GM06990 (cell line): ENCODE data around the gene MUC16.
A peak's percentile ranks its signal among the peaks of the same experiment; 100 is the strongest.
"Not testable (repeated sequence)": the region's sequence is repeated elsewhere in the genome, so short reads cannot be mapped to it uniquely, and the experiment has no call there.

ENCODE experiments used
- DNase-seq: peaks from one replicate; pipeline ENCODE4 v3.0.0-alpha.2; 2011; ENCODE audit not compliant: insufficient read length; ENCODE audit errors: extremely low read depth
- H3K27me3 ChIP-seq: replicated peaks from 2 replicates; pipeline ENCODE4 v1.6.0; 2011; ENCODE audit warnings: low read length; ENCODE audit not compliant: control insufficient read depth, insufficient read depth
- H3K36me3 ChIP-seq: 2 replicates; pipeline ENCODE4 v1.5.1; 2011; ENCODE audit warnings: low read length; ENCODE audit not compliant: control insufficient read depth, insufficient read depth
- H3K4me3 ChIP-seq: replicated peaks from 2 replicates; pipeline ENCODE4 v1.5.1; 2011; ENCODE audit warnings: low read depth, mild to moderate bottlenecking, control low read depth, low read length
- TF ChIP-seq, protein P1 (sequence below): IDR thresholded peaks from 2 replicates; pipeline ENCODE4 v1.5.1; 2011; ENCODE audit warnings: low read length, control low read depth, mild to moderate bottlenecking, inconsistent platforms; ENCODE audit not compliant: insufficient read depth, poor library complexity, severe bottlenecking

The MUC16 gene

DNA sequence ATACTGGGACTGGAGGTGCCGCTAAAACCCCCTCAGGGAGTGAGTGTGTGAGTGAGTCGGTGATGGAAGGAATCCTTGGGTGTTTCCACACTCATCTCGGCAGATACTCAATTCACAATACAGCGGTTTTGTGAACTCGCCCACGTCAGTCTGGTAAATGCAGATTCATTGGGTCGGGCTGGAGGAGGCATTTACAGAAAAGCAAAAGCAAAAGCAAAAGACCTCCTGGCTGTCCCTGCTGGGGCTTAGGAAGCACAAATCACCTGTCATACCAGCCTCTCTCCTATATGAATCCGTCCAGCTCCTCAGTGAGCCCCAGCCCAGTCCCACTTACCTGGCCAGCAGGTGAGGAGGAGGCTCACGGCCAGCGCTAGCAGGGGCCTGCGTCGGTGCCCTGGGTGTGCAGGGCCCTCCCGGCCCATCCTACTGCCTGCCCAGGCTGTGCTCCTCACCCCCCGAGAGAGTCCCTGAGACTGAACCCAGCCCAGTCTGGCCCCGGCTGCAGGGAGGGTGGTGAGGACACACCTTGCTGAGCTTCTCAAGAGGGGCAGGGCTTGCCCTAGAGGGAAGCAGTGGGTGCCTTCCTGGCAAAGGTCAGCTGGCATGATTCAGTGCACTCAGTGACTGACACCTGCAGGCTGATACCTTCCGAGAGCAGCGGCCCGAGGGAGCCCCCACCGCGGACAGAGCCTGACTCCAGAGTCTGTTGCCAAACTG, at the start of gene MUC16:
MUC16 (minus strand) TSS at position 475 of the 717 bp plus-strand sequence.
- no peaks in the 10 kb centered on the region for H3K27me3 ChIP-seq
- TF ChIP-seq, protein P1, sequence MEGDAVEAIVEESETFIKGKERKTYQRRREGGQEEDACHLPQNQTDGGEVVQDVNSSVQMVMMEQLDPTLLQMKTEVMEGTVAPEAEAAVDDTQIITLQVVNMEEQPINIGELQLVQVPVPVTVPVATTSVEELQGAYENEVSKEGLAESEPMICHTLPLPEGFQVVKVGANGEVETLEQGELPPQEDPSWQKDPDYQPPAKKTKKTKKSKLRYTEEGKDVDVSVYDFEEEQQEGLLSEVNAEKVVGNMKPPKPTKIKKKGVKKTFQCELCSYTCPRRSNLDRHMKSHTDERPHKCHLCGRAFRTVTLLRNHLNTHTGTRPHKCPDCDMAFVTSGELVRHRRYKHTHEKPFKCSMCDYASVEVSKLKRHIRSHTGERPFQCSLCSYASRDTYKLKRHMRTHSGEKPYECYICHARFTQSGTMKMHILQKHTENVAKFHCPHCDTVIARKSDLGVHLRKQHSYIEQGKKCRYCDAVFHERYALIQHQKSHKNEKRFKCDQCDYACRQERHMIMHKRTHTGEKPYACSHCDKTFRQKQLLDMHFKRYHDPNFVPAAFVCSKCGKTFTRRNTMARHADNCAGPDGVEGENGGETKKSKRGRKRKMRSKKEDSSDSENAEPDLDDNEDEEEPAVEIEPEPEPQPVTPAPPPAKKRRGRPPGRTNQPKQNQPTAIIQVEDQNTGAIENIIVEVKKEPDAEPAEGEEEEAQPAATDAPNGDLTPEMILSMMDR, result no peak
- DNase-seq, result peak; percentile 8
- no peaks in the 10 kb centered on the region for H3K36me3 ChIP-seq
- peak within 1 kb of the TSS; percentile 58 for H3K4me3 ChIP-seq

DNA sequence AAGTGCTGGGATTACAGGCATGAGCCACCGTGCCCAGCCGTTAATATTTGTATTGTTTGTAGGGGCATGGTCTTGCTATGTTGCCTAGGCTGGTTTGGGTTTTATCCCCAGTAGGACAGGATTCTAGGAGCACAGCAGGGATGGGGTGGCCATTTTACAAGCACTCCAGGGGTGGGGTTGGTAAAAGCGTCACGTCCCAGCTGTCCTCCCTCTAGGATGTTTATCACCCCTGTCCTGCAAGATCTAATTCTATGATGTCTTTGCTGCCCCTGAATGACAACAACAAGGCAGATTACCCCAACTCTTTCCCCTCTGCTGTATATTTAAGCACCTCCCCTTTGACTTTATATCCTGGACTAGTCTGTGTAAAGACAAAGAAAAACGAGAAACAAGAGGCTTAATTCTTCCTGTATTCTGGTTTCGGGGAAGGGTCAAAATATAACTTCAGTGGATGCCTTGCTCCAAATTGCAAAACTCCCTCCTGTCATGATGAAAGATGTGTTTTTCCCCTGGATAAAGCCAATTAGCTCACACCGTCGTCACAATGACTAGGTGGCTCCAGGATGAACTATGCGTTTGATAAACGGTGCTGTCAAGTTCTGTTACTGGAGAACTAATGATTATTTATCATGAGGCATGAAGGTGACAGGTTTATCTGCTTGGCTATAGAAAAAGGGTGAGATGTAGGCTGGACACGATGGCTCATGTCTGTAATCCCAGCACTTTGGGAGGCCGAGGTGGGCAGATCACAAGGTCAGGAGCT, 48.9 kb upstream of the MUC16 start:
- Histone ChIP-seq H3K27me3 (no peaks in the 10 kb centered on the region), H3K36me3 (no peaks in the 10 kb centered on the region), H3K4me3 (no peak overlapping the region)
- TF ChIP-seq, protein P1, result no peak
- DNase-seq, result no peak

DNA sequence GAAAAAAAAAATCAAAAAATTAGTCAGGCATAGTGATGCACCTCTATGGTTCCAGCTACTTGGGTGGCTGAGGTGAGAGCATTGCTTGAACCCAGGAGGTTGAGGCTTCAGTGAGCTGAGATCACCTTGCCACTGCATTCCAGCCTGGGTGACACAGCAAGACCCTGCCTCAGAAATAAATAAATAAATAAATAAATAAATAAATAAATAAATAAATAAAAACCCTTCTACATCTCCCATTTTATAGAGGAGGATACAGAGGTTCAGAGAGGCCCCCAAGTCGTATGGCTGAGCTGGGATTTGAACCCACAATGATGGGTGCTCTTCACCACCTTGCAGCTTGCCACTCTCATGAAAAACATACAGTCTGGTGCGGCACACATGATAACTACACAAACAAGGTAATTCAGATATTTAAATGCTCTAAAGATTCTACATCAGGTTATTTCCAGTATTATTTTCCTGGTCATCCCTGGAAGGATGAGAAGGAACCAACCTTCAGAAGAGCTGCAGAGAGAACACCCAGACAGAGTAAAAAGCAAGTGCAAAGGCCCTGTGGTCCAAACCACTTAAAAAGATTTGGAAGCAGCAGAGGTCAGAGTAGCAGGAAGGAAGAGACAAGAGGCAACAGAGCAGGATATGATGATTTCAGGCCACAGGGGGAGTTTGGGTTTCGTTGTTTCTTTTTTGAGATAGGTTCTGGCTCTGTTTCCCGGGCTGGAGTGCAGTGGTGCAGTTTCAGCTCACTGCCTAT, 47.5 kb upstream of the MUC16 start:
- Histone ChIP-seq H3K27me3 (no peaks in the 10 kb centered on the region), H3K36me3 (no peaks in the 10 kb centered on the region), H3K4me3 (no peak overlapping the region)
- TF ChIP-seq, protein P1, result no peak
- no peak for DNase-seq

DNA sequence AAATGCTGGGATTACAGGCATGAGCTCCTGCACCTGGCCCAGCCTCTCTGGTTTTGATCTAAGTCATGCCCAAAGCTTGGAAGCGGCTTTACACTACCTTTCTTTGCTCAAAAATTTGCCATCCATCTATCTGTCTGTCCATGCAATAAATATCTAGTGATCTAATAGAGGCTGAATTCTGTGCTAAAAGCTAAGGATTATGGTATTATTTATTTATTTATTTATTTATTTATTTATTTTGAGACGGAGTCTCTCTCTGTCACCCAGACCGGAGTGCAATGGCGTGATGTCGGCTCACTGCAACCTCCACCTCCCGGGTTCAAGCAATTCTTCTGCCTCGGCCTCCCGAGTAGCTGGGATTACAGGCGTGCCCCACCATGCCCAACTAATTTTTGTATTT, 45.9 kb upstream of the MUC16 start:
- DNase-seq, H3K36me3 ChIP-seq, H3K4me3 ChIP-seq, H3K27me3 ChIP-seq: not testable (repeated sequence)

DNA sequence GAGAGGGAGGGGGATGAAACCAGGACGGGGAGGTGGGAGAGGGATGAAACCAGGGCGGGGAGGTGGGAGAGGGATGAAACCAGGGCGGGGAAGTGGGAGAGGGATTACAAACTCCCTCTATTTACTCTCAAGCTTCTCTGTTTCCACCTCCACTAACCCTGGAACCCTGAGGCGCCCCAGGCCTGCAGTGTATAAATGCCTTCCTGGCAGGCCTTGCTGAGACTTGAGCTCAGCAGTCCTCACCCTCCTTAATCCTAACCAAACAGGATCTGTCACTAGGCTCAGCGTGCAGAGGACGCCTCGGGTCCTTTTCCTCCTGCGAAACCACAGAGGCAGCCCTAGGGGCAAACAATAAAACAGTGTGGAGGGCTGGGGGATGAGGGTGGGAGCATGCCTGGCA, 44.6 kb upstream of the MUC16 start:
- TF ChIP-seq, protein P1, result no peak
- Histone ChIP-seq H3K27me3 (no peaks in the 10 kb centered on the region), H3K4me3 (no peak overlapping the region), H3K36me3 (no peaks in the 10 kb centered on the region)
- no peak for DNase-seq

DNA sequence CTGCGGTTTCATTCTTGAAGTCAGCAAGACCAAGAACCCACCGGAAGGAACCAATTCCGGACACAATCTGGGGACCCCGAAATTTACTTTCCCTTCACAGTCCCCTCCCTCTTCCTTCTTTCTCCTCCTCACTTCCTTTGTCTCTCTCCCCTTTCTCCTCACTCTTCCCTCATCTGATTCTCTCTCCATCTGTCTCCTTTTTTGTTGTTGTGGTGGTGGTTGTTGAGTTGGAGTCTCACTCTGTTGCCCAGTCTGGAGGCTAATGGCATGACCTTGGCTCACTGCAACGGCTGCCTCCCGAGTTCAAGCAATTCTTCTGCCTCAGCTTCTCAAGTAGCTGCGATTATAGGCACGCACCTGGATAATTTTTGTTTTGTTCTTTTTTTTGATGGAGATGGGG, 44.0 kb upstream of the MUC16 start:
- Histone ChIP-seq H3K4me3 (no peak overlapping the region), H3K27me3 (no peaks in the 10 kb centered on the region), H3K36me3 (no peaks in the 10 kb centered on the region)
- TF ChIP-seq, protein P1, result no peak
- DNase-seq, result no peak

DNA sequence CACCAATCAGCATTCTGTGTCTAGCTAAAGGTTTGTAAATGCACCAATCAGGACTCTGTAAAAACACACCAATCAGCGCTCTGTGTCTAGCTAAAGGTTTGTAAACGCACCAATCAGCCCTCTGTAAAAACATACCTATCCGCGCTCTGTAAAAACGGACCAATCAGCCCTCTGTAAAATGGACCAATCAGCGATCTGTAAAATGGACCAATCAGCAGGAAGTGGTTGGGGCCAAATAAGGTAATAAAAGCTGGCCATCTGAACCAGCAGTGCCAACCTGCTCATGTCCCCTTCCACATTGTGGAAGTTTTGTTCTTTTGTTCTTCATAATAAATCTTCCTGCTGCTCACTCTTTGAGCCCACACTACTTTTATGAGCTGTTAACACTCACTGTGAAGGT, 43.5 kb upstream of the MUC16 start:
- DNase-seq, H3K4me3 ChIP-seq, H3K36me3 ChIP-seq, H3K27me3 ChIP-seq: not testable (repeated sequence)
